LNCAP (cell line): ENCODE data around the gene CD320.

Experiments
- TF ChIP-seq, protein P1 (sequence below): fragments of 450-650 bp; IDR thresholded peaks from 2 replicates; pipeline ENCODE4 v1.5.1; 2017; ENCODE audit warnings: mild to moderate bottlenecking

The CD320 gene

DNA sequence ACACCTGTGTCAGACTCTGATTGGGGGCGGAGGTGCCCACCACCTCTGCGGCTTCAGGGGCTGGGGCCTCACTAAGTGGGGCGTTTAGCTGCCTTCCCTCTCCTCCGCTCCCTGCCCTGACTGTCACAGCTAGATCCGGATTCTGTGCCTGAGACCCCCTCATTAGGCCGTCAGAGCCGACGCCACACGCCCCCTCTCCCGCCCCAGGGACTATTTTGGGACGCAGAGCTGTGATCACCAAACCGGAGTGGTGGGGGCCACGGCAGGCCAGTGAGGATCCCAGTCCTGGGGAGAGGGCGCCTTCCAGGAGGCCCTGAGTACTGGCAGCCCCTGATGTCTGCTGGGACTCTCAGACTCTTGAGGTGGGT, 34.1 kb upstream of the CD320 start:
- TF ChIP-seq, protein P1, sequence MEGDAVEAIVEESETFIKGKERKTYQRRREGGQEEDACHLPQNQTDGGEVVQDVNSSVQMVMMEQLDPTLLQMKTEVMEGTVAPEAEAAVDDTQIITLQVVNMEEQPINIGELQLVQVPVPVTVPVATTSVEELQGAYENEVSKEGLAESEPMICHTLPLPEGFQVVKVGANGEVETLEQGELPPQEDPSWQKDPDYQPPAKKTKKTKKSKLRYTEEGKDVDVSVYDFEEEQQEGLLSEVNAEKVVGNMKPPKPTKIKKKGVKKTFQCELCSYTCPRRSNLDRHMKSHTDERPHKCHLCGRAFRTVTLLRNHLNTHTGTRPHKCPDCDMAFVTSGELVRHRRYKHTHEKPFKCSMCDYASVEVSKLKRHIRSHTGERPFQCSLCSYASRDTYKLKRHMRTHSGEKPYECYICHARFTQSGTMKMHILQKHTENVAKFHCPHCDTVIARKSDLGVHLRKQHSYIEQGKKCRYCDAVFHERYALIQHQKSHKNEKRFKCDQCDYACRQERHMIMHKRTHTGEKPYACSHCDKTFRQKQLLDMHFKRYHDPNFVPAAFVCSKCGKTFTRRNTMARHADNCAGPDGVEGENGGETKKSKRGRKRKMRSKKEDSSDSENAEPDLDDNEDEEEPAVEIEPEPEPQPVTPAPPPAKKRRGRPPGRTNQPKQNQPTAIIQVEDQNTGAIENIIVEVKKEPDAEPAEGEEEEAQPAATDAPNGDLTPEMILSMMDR = no peak

DNA sequence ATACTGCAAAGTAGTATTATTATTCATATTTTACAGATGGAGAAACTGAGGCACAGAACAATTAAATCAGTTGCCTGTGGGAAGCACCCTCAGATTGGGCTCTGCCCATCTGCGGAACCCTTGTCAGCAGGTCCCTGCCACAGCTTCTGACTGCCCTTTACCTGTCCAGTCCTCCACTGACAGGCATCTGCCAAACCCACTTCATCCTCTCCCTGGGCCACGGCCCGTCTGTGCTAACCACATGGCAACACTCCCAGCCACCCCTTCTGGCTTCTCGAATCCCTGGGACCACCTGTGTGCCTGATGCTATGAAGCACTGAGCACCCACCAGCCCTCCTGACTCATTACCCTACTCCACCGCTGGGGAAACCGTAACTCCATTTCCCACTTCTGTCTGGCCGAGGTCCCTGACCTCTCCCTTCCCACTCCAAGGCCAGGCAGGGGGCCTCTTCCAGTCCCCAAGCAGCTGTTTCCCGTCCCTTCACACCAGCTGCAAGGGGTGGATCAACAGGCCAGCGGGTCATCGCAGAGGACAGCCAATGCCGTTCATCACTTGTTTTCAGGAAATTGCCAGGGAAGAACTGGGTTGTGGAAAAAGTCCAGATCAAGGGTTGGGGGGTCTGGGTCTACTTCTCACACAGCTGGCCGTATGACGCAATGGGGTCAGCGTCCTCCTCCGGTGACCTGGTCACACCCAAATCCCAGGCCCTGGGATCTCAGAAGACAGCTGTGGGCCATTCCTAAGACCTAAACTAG, 32.4 kb upstream of the CD320 start:
- TF ChIP-seq, protein P1 = no peak

DNA sequence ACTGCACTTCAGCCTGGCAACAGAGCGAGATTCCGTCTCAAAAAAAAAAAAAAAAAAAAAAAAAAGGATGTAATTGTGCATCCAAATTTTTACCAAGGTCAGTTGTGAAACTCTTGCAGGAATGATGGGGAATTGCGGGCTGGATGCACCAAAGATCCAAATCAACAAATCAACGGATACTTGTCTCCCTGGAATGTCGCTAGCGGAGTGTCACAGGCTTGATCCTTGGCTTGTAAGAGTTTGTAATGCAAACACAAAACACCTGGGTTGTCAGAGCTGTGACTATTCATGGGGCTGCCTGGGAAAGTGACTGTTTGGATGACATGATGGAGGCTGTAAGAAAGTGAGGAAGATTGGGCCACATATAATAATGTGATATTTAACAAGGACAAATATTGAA, 30.7 kb upstream of the CD320 start:
- TF ChIP-seq, protein P1 = no peak

DNA sequence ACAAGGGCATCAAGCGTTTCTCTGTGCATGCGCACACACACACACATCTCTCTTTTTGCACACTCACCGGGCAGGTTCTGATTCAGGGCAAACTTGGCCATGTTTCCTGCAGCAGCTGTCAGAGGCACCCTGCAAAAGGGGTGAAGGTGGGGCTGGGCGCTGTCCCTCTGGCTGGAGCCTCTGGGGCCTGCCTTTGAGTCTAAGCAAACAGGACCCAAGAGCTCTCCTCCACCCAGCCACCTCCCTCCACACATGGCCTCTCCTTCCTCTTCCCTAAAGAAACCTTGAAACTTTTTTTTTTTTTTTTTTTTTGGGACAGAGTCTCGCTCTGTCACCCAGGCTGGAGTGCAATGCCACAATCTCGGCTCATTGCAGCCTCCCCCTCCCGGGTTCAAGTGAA, 29.6 kb upstream of the CD320 start:
- TF ChIP-seq, protein P1 = no peak

DNA sequence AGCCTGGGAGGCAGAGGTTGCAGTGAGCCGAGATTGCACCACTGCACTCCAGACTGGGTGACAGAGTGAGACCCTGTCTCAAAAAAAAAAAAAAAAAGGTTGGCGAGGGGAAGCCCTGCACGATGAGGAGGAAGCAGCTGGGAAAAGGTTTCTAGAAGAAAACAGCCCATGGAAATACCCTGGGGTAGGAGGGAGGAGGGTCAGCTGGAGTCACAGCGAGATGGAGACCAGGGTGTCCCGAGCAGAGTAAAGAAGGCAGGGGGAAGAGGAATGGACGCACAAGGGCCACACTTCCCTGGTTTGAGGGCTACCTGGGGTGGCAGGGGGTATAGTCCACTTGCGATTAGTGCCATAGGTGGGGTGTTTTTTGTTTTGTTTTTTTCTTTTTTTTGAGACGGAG, 28.5 kb upstream of the CD320 start:
- TF ChIP-seq, protein P1 = no peak

DNA sequence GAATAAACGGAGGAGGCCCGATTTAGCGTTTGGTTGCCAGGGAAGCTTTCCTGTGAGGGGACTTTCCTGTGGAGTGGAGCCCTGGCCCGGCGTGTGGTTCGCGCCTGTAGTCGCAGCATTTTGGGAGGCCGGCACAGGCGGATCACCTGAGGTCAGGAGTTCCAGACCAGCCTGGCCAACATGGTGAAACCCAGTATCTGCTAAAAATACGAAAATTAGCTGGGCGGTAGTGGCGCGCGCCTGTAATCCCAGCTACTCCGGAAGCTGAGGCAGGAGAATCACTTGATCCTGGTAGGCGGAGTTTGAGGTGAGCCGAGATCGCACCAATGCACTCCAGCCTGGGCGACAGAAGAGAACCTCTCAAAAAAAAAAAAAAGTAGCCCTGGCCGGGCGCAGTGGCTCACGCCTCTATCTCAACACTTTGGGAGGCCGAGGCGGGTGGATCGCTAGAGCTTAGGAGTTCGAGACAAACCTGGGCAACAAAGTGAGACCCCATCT, 28.0 kb upstream of the CD320 start:
- TF ChIP-seq, protein P1 = no peak

DNA sequence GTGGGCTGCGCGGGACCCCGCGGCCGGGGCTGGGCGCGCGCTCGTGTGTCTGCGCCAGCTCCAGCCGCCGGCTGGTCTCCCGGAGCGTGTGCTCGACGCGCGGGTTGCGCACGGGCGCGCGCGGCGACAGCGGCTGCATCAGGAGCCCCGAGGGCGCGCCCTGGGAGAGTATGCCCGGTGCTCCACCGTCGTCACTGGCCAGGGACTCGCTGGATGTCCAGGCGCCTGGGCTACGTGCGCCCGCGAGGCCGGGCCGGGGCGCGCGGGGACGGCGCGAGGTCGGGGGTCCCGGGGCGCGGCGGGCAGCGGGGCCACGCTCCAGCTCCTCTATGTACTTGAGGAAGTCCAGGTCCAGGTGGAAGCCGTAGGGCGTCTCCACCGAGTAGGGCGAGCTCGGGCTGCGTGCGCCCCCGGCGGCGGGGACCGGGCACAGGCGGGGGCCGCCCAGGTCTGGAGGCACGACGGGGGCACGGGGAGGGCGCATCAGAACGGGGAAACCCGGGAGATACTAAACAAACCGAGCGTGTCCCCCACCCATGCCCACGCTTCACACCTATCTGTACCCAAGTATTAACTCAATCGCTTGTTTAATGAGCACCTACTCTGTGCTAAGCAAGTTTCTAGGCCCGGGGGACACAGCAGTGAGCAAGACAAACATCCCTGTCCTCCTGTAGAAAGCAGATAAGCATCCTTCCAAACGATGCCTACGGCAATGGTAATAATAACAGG, 27.3 kb upstream of the CD320 start:
- TF ChIP-seq, protein P1 = peak; percentile 10; the same call in 1 of the 2 replicates
